Erythroblast (primary cell): ENCODE measurements around the gene REXO4.
A peak's percentile ranks its signal among the peaks of the same experiment; 100 is the strongest.
"Not testable (repeated sequence)": the region's sequence is repeated elsewhere in the genome, so short reads cannot be mapped to it uniquely, and the experiment has no call there.

ENCODE experiments used
- DNase-seq, 2 experiments: peaks; one replicate each; lab custom pipeline; 2025; lab: John Stamatoyannopoulos, UW
- GATA1 ChIP-seq: IDR thresholded peaks from 2 replicates; pipeline ENCODE4 v1.6.1; 2011; ENCODE audit warnings: low read depth, mild to moderate bottlenecking, control low read depth, low read length, moderate library complexity
- POLR2A ChIP-seq: IDR thresholded peaks from 2 replicates; pipeline ENCODE4 v1.6.1; 2011; ENCODE audit warnings: mild to moderate bottlenecking, low read length

Gene REXO4

DNA sequence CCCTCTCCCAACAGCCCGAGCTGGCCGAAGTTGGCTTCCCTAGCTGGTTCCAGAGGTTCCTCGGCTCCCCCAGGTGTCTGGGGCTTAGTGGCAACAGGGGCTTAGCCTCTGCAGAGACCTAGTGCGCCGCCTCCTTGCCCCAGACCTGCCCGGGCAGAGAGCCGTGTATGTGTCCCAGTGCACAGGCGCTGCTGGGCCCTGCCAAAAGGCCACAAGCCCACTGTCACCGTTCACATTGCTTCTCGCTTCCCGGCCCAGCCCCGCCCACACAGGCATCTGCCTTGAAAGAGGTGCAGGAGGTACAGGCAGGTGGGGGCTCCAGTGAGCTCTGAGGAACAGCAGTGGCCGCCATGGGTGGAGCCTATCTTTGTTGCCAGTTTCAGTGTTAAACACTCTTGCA is 39.4 kb upstream of the REXO4 start:
- TF ChIP-seq GATA1 (no peak), POLR2A (no peak)
- DNase-seq = no peak

DNA sequence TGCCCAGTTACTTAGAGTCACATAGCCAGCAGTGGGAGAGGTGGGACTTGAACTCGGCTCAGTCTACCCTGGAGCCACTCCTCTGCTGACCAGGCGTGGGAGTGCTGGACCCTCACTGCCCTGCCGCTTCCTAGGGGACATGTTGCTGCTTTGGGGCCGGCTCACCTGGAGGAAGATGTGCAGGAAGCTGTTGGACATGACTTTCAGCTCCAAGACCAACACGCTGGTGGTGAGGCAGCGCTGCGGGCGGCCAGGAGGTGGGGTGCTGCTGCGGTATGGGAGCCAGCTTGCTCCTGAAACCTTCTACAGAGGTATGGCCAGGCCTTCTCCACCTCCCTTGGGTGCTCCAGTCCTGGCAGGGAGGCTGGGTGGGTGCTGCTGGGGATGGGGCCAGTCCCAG is 38.6 kb upstream of the REXO4 start:
- DNase-seq = peak in 1 of 2 experiments; percentile 16
- TF ChIP-seq POLR2A = no peak
- no peak for TF ChIP-seq GATA1

DNA sequence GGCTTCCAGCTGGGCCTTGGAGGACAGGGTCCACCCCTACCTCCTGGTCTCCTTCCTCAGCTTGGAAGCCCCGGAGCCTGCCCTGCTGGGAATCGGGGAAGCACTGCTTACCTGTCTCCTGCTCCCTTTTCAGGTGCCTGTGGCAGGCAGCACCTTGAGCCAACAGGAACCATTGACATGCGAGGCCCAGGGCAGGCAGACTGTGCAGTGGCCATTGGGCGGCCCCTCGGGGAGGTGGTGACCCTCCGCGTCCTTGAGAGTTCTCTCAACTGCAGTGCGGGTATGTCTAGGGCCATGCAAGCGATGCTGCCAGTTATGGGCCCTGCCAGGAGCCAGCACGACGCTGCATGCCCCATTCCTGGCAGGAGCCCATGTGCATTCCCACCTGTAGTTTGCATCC is 38.1 kb upstream of the REXO4 start:
- TF ChIP-seq GATA1 (no peak), POLR2A (no peak)
- no peak for DNase-seq

DNA sequence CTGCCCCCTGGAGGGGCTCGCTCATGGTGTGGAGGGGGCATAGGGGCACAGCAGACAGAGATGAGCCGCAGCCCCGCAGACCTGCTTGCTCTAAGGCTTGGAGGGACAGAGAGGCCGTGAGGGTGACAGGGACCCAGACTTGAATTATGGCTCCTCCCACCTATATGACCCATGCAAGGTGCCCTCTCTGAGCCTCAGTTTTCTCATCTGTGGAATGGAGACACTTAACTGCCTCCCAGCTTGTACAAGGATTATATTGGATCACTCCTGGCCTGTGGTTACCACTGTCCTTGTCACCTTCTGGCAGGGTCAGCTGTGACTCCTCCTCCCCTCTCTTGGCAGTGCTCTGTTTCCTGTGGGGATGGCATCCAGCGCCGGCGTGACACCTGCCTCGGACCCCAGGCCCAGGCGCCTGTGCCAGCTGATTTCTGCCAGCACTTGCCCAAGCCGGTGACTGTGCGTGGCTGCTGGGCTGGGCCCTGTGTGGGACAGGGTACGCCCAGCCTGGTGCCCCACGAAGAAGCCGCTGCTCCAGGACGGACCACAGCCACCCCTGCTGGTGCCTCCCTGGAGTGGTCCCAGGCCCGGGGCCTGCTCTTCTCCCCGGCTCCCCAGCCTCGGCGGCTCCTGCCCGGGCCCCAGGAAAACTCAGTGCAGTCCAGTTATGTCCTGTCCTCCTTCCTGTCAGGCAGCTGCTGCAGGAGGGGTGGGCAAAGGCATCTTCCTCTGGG is 37.3 kb upstream of the REXO4 start:
- TF ChIP-seq POLR2A (no peak), GATA1 (no peak)

DNA sequence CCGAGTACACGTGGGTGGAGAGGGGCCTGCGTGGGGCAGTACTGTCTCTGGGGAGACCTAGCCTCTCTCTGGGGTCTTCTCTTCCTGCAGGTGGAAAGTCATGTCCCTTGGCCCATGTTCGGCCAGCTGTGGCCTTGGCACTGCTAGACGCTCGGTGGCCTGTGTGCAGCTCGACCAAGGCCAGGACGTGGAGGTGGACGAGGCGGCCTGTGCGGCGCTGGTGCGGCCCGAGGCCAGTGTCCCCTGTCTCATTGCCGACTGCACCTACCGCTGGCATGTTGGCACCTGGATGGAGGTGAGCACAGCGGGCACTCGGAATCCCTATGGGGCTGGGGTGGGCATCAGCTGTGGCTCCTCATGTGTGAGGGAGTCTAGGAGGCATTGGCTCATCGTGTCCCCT is 36.5 kb upstream of the REXO4 start:
- no peak for DNase-seq
- TF ChIP-seq GATA1 (no peak), POLR2A (no peak)

More for the DNA sequence above, 37.3 kb upstream of the REXO4 start:
- no peak for DNase-seq

DNA sequence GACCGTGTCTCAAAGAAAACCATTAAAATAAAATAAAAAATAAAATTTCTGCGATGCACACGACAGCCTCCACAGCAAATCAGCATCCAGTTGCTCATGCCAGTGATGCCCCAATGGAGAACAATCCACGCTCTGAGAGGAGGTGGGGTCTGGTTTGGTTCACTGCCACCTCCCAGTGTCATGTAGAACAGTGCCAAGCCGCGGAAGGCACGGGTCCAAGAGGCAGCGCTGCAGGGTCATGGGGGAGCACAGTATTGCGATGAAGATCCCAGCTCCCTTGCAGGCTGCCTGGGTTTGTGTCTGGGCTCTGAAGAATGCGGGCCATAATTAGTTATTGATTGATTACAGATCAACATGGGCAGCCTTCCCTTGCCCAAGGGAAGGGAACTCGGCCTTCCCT is 35.8 kb upstream of the REXO4 start:
- no peak for DNase-seq
- TF ChIP-seq GATA1 (no peak), POLR2A (no peak)

DNA sequence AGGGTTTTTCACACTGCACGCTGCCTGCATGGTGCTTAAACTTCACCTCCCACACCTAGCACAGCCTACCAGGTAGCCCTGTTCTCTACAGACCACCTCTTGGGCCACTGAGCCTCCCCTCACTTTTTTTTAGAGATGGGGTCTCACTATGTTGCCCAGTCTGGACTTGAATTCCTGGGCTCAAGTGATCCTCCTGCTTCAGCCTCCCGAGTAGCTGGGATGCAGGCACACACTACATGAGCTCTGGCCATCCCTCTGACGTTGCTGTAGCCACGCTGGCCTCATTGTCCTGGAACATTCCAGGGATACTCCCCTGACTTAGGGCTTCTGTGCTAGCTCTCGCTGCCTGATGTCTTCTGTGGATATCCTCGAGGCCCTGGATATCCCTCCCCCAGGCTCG is 34.8 kb upstream of the REXO4 start:
- DNase-seq = no peak
- TF ChIP-seq GATA1 = no peak
- TF ChIP-seq POLR2A = no peak

DNA sequence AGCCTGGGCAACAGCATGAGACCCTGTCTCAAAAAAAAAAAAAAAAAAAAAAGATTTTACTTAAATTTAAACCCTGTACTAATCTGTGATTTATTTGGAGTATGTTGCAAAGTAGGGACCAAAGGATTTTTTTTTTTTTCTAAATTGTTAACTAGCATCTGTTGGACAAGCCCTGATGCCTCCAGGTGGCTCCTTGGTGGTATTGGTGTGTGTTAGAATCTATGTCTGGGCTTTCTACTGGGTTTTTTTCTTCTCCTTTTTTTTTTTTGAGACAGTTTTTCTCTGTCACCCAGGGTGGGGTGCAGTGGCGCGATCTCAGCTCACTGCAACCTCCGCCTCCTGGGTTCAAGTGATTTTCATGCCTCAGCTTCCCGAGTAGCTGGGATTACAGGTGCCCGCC is 34.1 kb upstream of the REXO4 start:
- DNase-seq = not testable (repeated sequence)

DNA sequence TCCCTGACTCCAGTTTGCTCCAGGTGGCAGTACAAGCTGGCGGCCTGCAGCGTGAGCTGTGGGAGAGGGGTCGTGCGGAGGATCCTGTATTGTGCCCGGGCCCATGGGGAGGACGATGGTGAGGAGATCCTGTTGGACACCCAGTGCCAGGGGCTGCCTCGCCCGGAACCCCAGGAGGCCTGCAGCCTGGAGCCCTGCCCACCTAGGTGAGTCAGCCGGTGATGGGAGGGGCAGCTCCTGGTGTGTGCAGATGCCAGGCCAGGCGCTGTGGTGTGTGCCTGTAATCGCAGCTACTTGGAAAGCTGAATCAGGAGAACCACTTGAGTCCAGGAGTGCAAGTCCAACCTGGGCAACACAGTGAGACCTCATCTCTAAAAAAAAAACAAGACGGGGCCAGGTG is 31.9 kb upstream of the REXO4 start:
- TF ChIP-seq POLR2A = no peak
- no peak for TF ChIP-seq GATA1
- no peak for DNase-seq

DNA sequence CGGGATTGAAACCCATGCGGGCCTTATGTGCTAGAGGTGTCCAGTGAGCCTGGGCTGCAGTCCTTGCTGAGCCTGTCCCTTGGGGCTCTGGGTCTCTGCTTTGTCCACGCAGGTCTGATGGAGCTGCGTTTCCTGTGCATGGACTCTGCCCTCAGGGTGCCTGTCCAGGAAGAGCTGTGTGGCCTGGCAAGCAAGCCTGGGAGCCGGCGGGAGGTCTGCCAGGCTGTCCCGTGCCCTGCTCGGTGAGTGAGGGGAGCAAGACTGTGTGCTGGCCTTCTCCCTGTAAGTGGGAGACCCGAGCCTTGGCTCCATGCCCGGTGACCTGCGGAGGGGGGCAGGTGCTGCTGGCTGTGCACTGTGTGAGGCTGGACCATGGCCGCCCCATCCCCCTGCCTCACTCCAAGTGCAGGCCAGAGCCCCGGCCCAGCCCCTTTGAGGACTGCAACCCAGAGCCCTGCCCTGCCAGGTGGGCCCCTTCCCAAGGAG is 30.7 kb upstream of the REXO4 start:
- no peak for DNase-seq
- TF ChIP-seq GATA1 = no peak
- TF ChIP-seq POLR2A = no peak

DNA sequence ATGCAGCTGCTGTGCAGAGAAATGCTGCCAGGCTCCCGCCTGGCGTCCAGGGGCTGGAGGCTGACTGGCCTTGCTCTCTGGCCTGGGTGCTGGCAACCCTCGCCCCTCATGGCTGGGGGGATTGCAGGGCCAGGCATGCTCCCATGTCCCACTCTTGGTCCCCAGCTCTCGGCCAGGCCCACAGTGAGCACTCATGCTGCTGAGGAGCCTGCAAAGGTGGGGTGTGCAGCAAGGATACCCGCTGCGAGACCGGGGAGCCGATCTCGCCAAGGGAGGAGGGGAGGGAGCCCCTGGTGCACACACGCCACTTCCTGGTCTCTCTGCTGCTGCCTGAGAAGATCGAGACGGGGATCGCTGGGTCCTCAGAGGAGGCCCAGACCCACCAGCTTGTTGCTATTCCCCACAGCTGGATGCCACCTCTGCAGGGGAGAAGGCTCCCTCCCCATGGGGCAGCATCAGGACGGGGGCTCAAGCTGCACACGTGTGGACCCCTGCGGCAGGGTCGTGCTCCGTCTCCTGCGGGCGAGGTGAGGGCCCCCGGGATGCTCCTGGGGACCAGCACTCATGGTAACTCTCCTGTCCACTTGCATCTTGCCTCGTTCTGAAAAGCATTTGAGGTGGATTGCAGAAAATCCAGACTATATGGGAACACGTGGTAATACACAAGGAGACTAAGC is 27.6 kb upstream of the REXO4 start:
- TF ChIP-seq GATA1 = no peak
- TF ChIP-seq POLR2A = no peak
- DNase-seq = no peak

DNA sequence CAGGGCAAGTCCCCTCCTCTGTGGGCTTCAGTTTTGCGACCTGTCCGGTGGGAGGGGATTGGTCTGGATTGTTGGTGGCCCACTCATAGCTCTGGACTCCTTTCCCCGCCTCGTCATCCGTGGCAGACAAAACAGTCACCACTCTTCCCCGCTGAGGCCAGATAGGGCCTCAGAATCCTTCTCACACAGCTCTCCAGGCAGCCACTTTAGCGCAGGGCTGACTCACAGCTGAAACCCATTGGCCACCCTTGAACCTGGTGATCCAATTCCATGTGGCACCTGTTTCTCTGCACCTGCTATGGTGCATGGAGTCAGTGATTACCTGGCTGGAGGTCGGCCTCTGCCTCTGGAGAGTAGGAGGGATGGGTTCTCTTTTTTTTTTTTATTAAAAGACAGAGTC is 26.2 kb upstream of the REXO4 start:
- no peak for TF ChIP-seq GATA1
- TF ChIP-seq POLR2A = no peak
- DNase-seq = no peak

DNA sequence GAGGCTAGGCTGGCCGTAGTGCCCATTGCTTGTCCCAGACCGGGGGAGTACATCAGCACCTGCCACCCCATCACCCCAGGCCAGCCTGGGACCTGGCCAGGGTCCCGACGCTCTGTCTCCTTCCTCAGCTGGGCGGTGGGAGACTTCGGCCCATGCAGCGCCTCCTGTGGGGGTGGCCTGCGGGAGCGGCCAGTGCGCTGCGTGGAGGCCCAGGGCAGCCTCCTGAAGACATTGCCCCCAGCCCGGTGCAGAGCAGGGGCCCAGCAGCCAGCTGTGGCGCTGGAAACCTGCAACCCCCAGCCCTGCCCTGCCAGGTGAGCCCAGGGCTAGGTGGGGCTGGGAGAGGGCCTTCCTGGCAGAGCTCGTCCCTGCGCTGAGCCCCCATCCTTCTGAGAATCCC is 25.4 kb upstream of the REXO4 start:
- no peak for TF ChIP-seq GATA1
- TF ChIP-seq POLR2A = no peak
- no peak for DNase-seq

DNA sequence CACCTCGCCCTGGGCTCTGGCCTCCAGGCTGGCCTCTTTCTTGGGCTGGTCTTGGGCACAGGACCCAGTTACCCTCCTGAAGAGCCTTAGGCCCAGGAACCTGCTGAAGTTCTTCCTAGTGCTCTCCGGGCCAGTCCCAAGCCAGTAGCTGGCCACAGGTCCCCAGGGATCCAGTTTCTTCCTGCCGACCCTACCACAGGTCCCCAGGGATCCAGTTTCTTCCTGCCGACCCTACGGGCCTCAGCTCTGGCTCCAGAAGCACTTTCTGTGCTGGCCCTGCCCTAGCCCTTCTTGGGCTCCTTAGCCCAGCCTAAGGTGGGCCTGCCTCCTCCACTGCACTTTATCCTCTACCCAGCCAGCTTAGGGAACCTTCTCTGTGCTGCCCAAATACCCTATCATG is 23.8 kb upstream of the REXO4 start:
- DNase-seq = no peak
- TF ChIP-seq GATA1 (no peak), POLR2A (no peak)

DNA sequence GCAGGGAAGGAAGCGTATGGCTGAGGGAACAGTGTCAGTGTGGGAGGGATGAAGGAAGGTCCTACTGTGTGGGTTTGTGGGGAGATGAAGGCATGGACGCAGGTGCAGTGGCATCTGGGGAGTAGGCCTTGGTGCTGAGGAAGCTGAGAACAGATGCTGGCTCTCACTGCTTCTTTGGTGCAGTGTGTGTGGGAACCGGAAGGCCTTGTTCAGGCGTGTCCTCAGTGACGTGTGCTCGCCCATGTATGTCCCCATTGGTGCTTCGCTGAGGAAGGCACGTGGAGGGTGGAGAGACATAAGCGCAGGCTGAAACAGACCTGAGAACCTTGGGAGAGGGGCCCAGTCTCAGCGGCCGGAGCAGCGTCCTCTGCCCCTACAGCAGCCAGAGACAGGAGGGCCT is 23.1 kb upstream of the REXO4 start:
- no peak for DNase-seq
- TF ChIP-seq POLR2A = no peak
- TF ChIP-seq GATA1 = no peak
